Measurements from ENCODE around the gene TAF11.

DNA sequence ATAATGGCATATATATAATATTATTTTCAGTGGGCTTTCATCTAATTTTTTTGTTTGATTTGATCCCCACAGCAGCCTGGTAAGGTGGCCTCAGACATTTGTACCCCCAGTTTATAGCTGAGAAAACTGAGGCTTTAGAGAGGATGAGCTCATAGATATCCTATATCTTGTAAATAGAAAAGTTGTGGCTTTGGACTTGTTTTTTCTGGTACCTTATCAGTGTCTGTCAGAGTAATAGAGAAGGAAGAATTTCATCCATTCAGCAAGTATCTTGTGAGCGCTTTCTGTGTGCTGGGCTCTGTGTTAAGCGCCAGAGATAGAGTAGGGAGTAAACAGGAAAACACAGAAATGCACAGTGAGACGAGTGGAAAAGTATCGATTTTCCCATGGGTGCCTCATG is 27.9 kb downstream of the TAF11 start:
- TF ChIP-seq, protein P1, sequence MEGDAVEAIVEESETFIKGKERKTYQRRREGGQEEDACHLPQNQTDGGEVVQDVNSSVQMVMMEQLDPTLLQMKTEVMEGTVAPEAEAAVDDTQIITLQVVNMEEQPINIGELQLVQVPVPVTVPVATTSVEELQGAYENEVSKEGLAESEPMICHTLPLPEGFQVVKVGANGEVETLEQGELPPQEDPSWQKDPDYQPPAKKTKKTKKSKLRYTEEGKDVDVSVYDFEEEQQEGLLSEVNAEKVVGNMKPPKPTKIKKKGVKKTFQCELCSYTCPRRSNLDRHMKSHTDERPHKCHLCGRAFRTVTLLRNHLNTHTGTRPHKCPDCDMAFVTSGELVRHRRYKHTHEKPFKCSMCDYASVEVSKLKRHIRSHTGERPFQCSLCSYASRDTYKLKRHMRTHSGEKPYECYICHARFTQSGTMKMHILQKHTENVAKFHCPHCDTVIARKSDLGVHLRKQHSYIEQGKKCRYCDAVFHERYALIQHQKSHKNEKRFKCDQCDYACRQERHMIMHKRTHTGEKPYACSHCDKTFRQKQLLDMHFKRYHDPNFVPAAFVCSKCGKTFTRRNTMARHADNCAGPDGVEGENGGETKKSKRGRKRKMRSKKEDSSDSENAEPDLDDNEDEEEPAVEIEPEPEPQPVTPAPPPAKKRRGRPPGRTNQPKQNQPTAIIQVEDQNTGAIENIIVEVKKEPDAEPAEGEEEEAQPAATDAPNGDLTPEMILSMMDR (IDR thresholded peaks at IDR 0.05; ENCODE audit: low read depth, low read length, missing input control): no peak
- TF ChIP-seq SP1 (IDR thresholded peaks at IDR 0.05) (no peak), MAX (IDR thresholded peaks at IDR 0.05) (no peak), RXRA (IDR thresholded peaks at IDR 0.05) (no peak), GABPA (IDR thresholded peaks at IDR 0.05 in 1 of 2, conservative IDR thresholded peaks at IDR 0.05 in 1 of 2) (no peak), YY1 (IDR thresholded peaks at IDR 0.05) (no peak), TAF1 (conservative IDR thresholded peaks at IDR 0.05) (no peak), JUND (IDR thresholded peaks at IDR 0.05) (no peak)
- TF ChIP-seq, protein P2, sequence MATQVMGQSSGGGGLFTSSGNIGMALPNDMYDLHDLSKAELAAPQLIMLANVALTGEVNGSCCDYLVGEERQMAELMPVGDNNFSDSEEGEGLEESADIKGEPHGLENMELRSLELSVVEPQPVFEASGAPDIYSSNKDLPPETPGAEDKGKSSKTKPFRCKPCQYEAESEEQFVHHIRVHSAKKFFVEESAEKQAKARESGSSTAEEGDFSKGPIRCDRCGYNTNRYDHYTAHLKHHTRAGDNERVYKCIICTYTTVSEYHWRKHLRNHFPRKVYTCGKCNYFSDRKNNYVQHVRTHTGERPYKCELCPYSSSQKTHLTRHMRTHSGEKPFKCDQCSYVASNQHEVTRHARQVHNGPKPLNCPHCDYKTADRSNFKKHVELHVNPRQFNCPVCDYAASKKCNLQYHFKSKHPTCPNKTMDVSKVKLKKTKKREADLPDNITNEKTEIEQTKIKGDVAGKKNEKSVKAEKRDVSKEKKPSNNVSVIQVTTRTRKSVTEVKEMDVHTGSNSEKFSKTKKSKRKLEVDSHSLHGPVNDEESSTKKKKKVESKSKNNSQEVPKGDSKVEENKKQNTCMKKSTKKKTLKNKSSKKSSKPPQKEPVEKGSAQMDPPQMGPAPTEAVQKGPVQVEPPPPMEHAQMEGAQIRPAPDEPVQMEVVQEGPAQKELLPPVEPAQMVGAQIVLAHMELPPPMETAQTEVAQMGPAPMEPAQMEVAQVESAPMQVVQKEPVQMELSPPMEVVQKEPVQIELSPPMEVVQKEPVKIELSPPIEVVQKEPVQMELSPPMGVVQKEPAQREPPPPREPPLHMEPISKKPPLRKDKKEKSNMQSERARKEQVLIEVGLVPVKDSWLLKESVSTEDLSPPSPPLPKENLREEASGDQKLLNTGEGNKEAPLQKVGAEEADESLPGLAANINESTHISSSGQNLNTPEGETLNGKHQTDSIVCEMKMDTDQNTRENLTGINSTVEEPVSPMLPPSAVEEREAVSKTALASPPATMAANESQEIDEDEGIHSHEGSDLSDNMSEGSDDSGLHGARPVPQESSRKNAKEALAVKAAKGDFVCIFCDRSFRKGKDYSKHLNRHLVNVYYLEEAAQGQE (IDR thresholded peaks at IDR 0.05): no peak

Data from liver (tissue), 3 donors.